Astrocyte (in vitro differentiated cells and primary cell): ENCODE results near the gene MEFV. TPM values are rescaled to one million over a fixed set of nuclear protein-coding genes. Genes with fewer than 3 reads are reported as not detected.

ENCODE experiments used
- DNase-seq: peaks from one replicate; pipeline ENCODE4 v3.0.0-alpha.2; 2010; ENCODE audit warnings: low read depth
- FAIRE-seq: peaks from 2 replicates; lab custom pipeline; 2011; peaks lifted over from hg19 to GRCh38; lab: Jason Lieb, UNC
- H2AFZ ChIP-seq: 2 replicates; pipeline ENCODE4 v1.6.0; 2012; ENCODE audit warnings: low read depth, low read length, inconsistent platforms
- H3K27ac ChIP-seq: 2 replicates; pipeline ENCODE4 v1.5.1; 2011; ENCODE audit warnings: low read depth, low read length, inconsistent platforms
- H3K27me3 ChIP-seq: 2 replicates; pipeline ENCODE4 v1.6.0; 2011; ENCODE audit warnings: low read length, inconsistent platforms; ENCODE audit not compliant: insufficient read depth
- H3K36me3 ChIP-seq: 2 replicates; pipeline ENCODE4 v1.5.1; 2011; ENCODE audit warnings: low read length, inconsistent platforms; ENCODE audit not compliant: insufficient read depth
- H3K4me1 ChIP-seq: 2 replicates; pipeline ENCODE4 v1.5.1; 2011; ENCODE audit warnings: low read length, inconsistent platforms; ENCODE audit not compliant: insufficient read depth
- H3K4me2 ChIP-seq: 2 replicates; pipeline ENCODE4 v1.6.0; 2012; ENCODE audit warnings: low read length, inconsistent platforms
- H3K4me3 ChIP-seq: 2 replicates; pipeline ENCODE4 v1.5.1; 2011; ENCODE audit warnings: low read depth, mild to moderate bottlenecking, low read length, inconsistent platforms; ENCODE audit not compliant: insufficient read depth
- H3K79me2 ChIP-seq: 2 replicates; pipeline ENCODE4 v1.6.0; 2012; ENCODE audit warnings: mild to moderate bottlenecking, low read length, inconsistent platforms; ENCODE audit not compliant: insufficient read depth
- H3K9ac ChIP-seq: 2 replicates; pipeline ENCODE4 v1.6.0; 2012; ENCODE audit warnings: mild to moderate bottlenecking, low read length, inconsistent platforms
- H3K9me3 ChIP-seq: 2 replicates; pipeline ENCODE4 v1.5.1; 2012; ENCODE audit warnings: low read depth, mild to moderate bottlenecking, low read length, inconsistent platforms; ENCODE audit not compliant: insufficient read depth
- H4K20me1 ChIP-seq: 2 replicates; pipeline ENCODE4 v1.6.0; 2012; ENCODE audit warnings: low read length, inconsistent platforms; ENCODE audit not compliant: insufficient read depth
- H3K27ac Mint-ChIP-seq: one replicate; pipeline ENCODE4 v1.8.0; 2021; ENCODE audit warnings: mild to moderate bottlenecking, mixed read lengths; ENCODE audit not compliant: unreplicated experiment
- H3K27me3 Mint-ChIP-seq: one replicate; pipeline ENCODE4 v1.8.0; 2021; ENCODE audit warnings: low read depth, mixed read lengths; ENCODE audit not compliant: unreplicated experiment
- H3K36me3 Mint-ChIP-seq: one replicate; pipeline ENCODE4 v1.8.0; 2021; ENCODE audit warnings: low read depth, mixed read lengths; ENCODE audit not compliant: unreplicated experiment
- H3K4me1 Mint-ChIP-seq: one replicate; pipeline ENCODE4 v1.8.0; 2021; ENCODE audit warnings: low read depth, mixed read lengths; ENCODE audit not compliant: unreplicated experiment
- H3K4me3 Mint-ChIP-seq: one replicate; pipeline ENCODE4 v1.8.0; 2021; ENCODE audit warnings: mild to moderate bottlenecking, moderate library complexity, mixed read lengths; ENCODE audit not compliant: unreplicated experiment
- H3K9me3 Mint-ChIP-seq: one replicate; pipeline ENCODE4 v1.8.0; 2021; ENCODE audit warnings: mild to moderate bottlenecking, mixed read lengths; ENCODE audit not compliant: unreplicated experiment
- CTCF ChIP-seq: IDR thresholded peaks from 2 replicates; pipeline ENCODE4 v1.5.1; 2011; ENCODE audit warnings: low read depth, mild to moderate bottlenecking, inconsistent platforms, low read length, moderate library complexity; ENCODE audit not compliant: insufficient read depth
- EZH2 ChIP-seq: IDR thresholded peaks from 2 replicates; pipeline ENCODE4 v1.6.1; 2012; ENCODE audit warnings: mild to moderate bottlenecking, low read length, inconsistent platforms; ENCODE audit not compliant: insufficient read depth
- total RNA-seq: library from RNA; stranded (reverse); gene quantifications from 2 replicates; pipeline ENCODE4 v1.2.1, GENCODE V29; 2021

MEFV gene
- total RNA-seq, 1 donor from 2014 or later = not detected

- no peak overlapping the region for H2AFZ ChIP-seq
- FAIRE-seq (no peak), DNase-seq (no peak)
- no peak overlapping the region for H3K27ac ChIP-seq
- no peak overlapping the region for H3K27ac Mint-ChIP-seq
- no peaks in the 10 kb centered on the region for H3K4me1 Mint-ChIP-seq
- H3K9ac ChIP-seq = no peak overlapping the region
- H3K27me3 Mint-ChIP-seq = peaks cover 36% of the 10 kb centered on the region
- H3K4me2 ChIP-seq = no peak overlapping the region
- no peaks in the 10 kb centered on the region for H4K20me1 ChIP-seq
- no peaks in the 10 kb centered on the region for H3K9me3 ChIP-seq
- no peak overlapping the region for H3K4me3 Mint-ChIP-seq
- no peaks in the 10 kb centered on the region for H3K36me3 ChIP-seq
- peaks cover 6% of the 10 kb centered on the region for H3K27me3 ChIP-seq
- TF ChIP-seq CTCF (no peak), EZH2 (no peak)
- no peaks in the 10 kb centered on the region for H3K36me3 Mint-ChIP-seq
- peaks cover 7% of the 10 kb centered on the region for H3K9me3 Mint-ChIP-seq
- H3K79me2 ChIP-seq = no peaks in the 10 kb centered on the region
- no peak overlapping the region for H3K4me3 ChIP-seq
- H3K4me1 ChIP-seq = peaks cover 12% of the 10 kb centered on the region
Measured at GRCh38 chr16:3193221-3194212, 62.9 kb downstream of the MEFV start.

- no peaks in the 10 kb centered on the region for H3K9me3 ChIP-seq
- H3K9ac ChIP-seq = no peak overlapping the region
- Mint-ChIP-seq H3K36me3 (no peaks in the 10 kb centered on the region), H3K27ac (no peak overlapping the region), H3K4me1 (no peaks in the 10 kb centered on the region), H3K9me3 (peaks cover 9% of the 10 kb centered on the region), H3K4me3 (no peak overlapping the region), H3K27me3 (peaks cover 31% of the 10 kb centered on the region)
- H3K79me2 ChIP-seq = no peaks in the 10 kb centered on the region
- FAIRE-seq (no peak), DNase-seq (no peak)
- H3K27ac ChIP-seq = no peak overlapping the region
- TF ChIP-seq CTCF = no peak
- TF ChIP-seq EZH2 = no peak
- H4K20me1 ChIP-seq = no peaks in the 10 kb centered on the region
- no peaks in the 10 kb centered on the region for H3K36me3 ChIP-seq
- no peak overlapping the region for H3K4me2 ChIP-seq
- H3K27me3 ChIP-seq = peaks cover 6% of the 10 kb centered on the region
- H3K4me3 ChIP-seq = no peak overlapping the region
- peaks cover 12% of the 10 kb centered on the region for H3K4me1 ChIP-seq
- no peak overlapping the region for H2AFZ ChIP-seq
Measured at GRCh38 chr16:3192476-3193019, 63.9 kb downstream of the MEFV start.

Other genes with a start within 250 kb of the MEFV start
- 0.14 and 0.48 TPM in 2 replicates for gene CLDN9, start 243.7 kb downstream of the MEFV start, total RNA-seq
- 449 and 584 TPM in 2 replicates for gene CLDN6, start 238.4 kb downstream of the MEFV start, total RNA-seq
- gene TNFRSF12A, start 236.3 kb downstream of the MEFV start, total RNA-seq = 262 and 275 TPM in 2 replicates
- 47.0 and 71.6 TPM in 2 replicates for gene HCFC1R1, start 232.7 kb downstream of the MEFV start, total RNA-seq
- 17.4 and 22.3 TPM in 2 replicates for gene THOC6, start 232.6 kb downstream of the MEFV start, total RNA-seq
- 0.16 TPM in 1 of 2 replicates, not detected in the other for gene BICDL2, start 219.7 kb downstream of the MEFV start, total RNA-seq
- 0.89 and 1.3 TPM in 2 replicates for gene MMP25, start 210.1 kb downstream of the MEFV start, total RNA-seq
- gene IL32, start 191.0 kb downstream of the MEFV start, total RNA-seq = 27.8 and 43.8 TPM in 2 replicates
- gene ZSCAN10, start 157.3 kb downstream of the MEFV start, total RNA-seq = 0.22 and 0.25 TPM in 2 replicates
- gene ZNF205, start 144.0 kb downstream of the MEFV start, total RNA-seq = 13.2 and 15.4 TPM in 2 replicates
- 11.3 and 12.0 TPM in 2 replicates for gene ZNF213, start 121.6 kb downstream of the MEFV start, total RNA-seq
- gene OR1F1, start 68.4 kb downstream of the MEFV start, total RNA-seq = 0.32 TPM in 1 of 2 replicates, not detected in the other
- gene ZNF200, start 21.5 kb downstream of the MEFV start, total RNA-seq = 8.6 and 9.2 TPM in 2 replicates
- gene ZNF263, start 26.9 kb upstream of the MEFV start, total RNA-seq = 31.4 and 34.7 TPM in 2 replicates
- 4.4 and 4.5 TPM in 2 replicates for gene TIGD7, start 48.8 kb upstream of the MEFV start, total RNA-seq
- gene ZNF75A, start 48.9 kb upstream of the MEFV start, total RNA-seq = 26.9 and 30.5 TPM in 2 replicates
- gene OR2C1, start 99.3 kb upstream of the MEFV start, total RNA-seq = not detected in 2 replicates
- 17.3 and 20.7 TPM in 2 replicates for gene ZSCAN32, start 144.4 kb upstream of the MEFV start, total RNA-seq
- 8.2 and 9.7 TPM in 2 replicates for gene ZNF174, start 144.6 kb upstream of the MEFV start, total RNA-seq
- 3.9 and 4.7 TPM in 2 replicates for gene ZNF597, start 186.9 kb upstream of the MEFV start, total RNA-seq
- gene NAA60, start 187.0 kb upstream of the MEFV start, total RNA-seq = 61.1 and 64.9 TPM in 2 replicates
- gene C16orf90, start 238.9 kb upstream of the MEFV start, total RNA-seq = not detected in 2 replicates
- 15.4 and 16.3 TPM in 2 replicates for gene CLUAP1, start 244.4 kb upstream of the MEFV start, total RNA-seq